ENCODE results near the gene OR4A5.
"Not testable (repeated sequence)": the region's sequence is repeated elsewhere in the genome, so short reads cannot be mapped to it uniquely, and the experiment has no call there.

Gene OR4A5

DNA sequence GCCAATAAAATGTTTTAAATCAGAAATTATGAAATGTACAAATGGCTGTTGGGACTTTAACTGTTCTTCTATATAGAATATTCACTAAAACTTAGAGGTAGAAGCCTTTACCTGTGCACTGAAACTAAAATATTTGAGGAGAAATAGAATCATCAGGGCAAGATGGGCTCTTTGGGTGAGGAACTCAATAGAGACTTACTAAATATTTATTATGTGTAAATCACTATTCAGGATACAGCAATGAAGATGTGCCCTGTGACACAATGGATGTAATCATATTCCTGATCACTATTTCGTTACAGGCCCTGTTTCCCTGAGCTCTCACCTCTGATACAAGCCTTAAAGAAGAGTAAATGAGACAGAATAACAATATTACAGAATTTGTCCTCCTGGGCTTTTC is at the start of gene OR4A5:
TSS of gene OR4A5 (plus strand) at position 301 of the 400 bp plus-strand sequence. CDS start at position 354, 53 bp downstream.
- DNase-seq = not testable (repeated sequence)

DNA sequence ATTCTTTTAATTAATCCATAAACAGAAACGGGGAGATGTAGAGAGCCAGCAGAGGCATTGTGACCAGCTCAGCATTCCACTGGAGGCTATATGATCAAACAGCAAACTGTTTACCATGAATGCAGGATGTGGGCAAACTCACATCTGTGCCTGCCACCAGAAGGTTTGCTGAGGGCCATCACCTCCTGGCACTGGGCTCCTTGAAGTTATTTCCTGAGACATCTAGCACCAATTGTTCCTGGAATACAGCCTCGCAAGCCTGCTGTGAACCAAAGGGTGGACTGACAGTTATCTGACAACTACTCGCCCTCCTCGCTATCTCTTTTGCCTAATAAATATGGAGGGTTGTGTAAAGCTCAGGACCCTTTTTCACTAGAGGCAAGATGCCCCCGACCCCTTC is 13.5 kb downstream of the OR4A5 start:
- not testable (repeated sequence) for DNase-seq

Data from RPMI8226 (cell line).